Glutamatergic neuron (in vitro differentiated cells): Measurements from ENCODE around the gene GPR84. TPM values are rescaled to one million over a fixed set of nuclear protein-coding genes. Genes with fewer than 3 reads are reported as not detected.

ENCODE experiments used
- DNase-seq: peaks from one replicate; pipeline ENCODE4 v3.0.0; 2022
- H3K27ac Mint-ChIP-seq: one replicate; pipeline ENCODE4 v1.8.0; 2020; ENCODE audit warnings: mild to moderate bottlenecking, mixed read lengths, inconsistent platforms; ENCODE audit not compliant: unreplicated experiment
- H3K27me3 Mint-ChIP-seq: one replicate; pipeline ENCODE4 v1.8.0; 2020; ENCODE audit warnings: mild to moderate bottlenecking, moderate library complexity, mixed read lengths, inconsistent platforms; ENCODE audit not compliant: unreplicated experiment
- H3K36me3 Mint-ChIP-seq: one replicate; pipeline ENCODE4 v1.8.0; 2020; ENCODE audit warnings: mild to moderate bottlenecking, mixed read lengths, inconsistent platforms; ENCODE audit not compliant: unreplicated experiment
- H3K4me1 Mint-ChIP-seq: one replicate; pipeline ENCODE4 v1.8.0; 2020; ENCODE audit warnings: mild to moderate bottlenecking, low read depth, mixed read lengths, inconsistent platforms; ENCODE audit not compliant: unreplicated experiment
- H3K4me3 Mint-ChIP-seq: one replicate; pipeline ENCODE4 v1.8.0; 2020; ENCODE audit warnings: mild to moderate bottlenecking, mixed read lengths, inconsistent platforms; ENCODE audit not compliant: unreplicated experiment
- H3K9me3 Mint-ChIP-seq: one replicate; pipeline ENCODE4 v1.8.0; 2020; ENCODE audit warnings: mild to moderate bottlenecking, moderate library complexity, mixed read lengths, inconsistent platforms; ENCODE audit not compliant: unreplicated experiment
- CTCF ChIP-seq: fragments of 200-600 bp; sonication (generic); IDR thresholded peaks from one replicate; pipeline ENCODE4 v1.5.0; 2021; ENCODE audit not compliant: partially characterized antibody, unreplicated experiment
- total RNA-seq: library from RNA; stranded (reverse); fragmentation: NEBNext Ultra II Directional; extraction: Animal tissue kit (Norgen Biotek cat#: 25700); gene quantifications from one replicate; pipeline ENCODE4 v1.2.1, GENCODE V29; 2021; ENCODE audit not compliant: unreplicated experiment

Gene GPR84
- total RNA-seq, 1 donor from 2014 or later: not detected

GRCh38 chr12:54411391-54412241, 47.3 kb upstream of the GPR84 start:
- H3K36me3 Mint-ChIP-seq: peaks cover 5% of the 10 kb centered on the region
- no peaks in the 10 kb centered on the region for H3K27me3 Mint-ChIP-seq
- no peak overlapping the region for H3K4me3 Mint-ChIP-seq
- H3K27ac Mint-ChIP-seq: no peak overlapping the region
- H3K4me1 Mint-ChIP-seq: no peaks in the 10 kb centered on the region
- peaks cover 2% of the 10 kb centered on the region for H3K9me3 Mint-ChIP-seq
- no peak for DNase-seq
- no peak for TF ChIP-seq CTCF

- no peak for TF ChIP-seq CTCF
- Mint-ChIP-seq H3K9me3 (peaks cover 7% of the 10 kb centered on the region), H3K36me3 (peaks cover 5% of the 10 kb centered on the region), H3K27me3 (peaks cover 1% of the 10 kb centered on the region), H3K27ac (no peak overlapping the region), H3K4me1 (no peaks in the 10 kb centered on the region), H3K4me3 (no peak overlapping the region)
- no peak for DNase-seq
Observed at GRCh38 chr12:54409267-54409666, 45.0 kb upstream of the GPR84 start.

- no peak overlapping the region for H3K4me3 Mint-ChIP-seq
- H3K27ac Mint-ChIP-seq: no peak overlapping the region
- peaks cover 5% of the 10 kb centered on the region for H3K9me3 Mint-ChIP-seq
- no peak for DNase-seq
- peaks cover 1% of the 10 kb centered on the region for H3K27me3 Mint-ChIP-seq
- TF ChIP-seq CTCF: no peak
- H3K36me3 Mint-ChIP-seq: no peaks in the 10 kb centered on the region
- H3K4me1 Mint-ChIP-seq: no peaks in the 10 kb centered on the region
Observed at GRCh38 chr12:54407183-54407905, 43.1 kb upstream of the GPR84 start.

- no peak overlapping the region for H3K27ac Mint-ChIP-seq
- no peak for DNase-seq
- H3K36me3 Mint-ChIP-seq: no peaks in the 10 kb centered on the region
- peaks cover 11% of the 10 kb centered on the region for H3K27me3 Mint-ChIP-seq
- TF ChIP-seq CTCF: no peak
- no peaks in the 10 kb centered on the region for H3K4me1 Mint-ChIP-seq
- H3K4me3 Mint-ChIP-seq: no peak overlapping the region
- peaks cover 5% of the 10 kb centered on the region for H3K9me3 Mint-ChIP-seq
Observed at GRCh38 chr12:54405573-54405972, 41.3 kb upstream of the GPR84 start.

GRCh38 chr12:54405106-54405505, 40.8 kb upstream of the GPR84 start:
- no peaks in the 10 kb centered on the region for H3K36me3 Mint-ChIP-seq

More at GRCh38 chr12:54405106-54405505, 40.8 kb upstream of the GPR84 start:
- Mint-ChIP-seq H3K4me1 (no peaks in the 10 kb centered on the region), H3K4me3 (no peak overlapping the region), H3K27ac (no peak overlapping the region), H3K27me3 (peaks cover 13% of the 10 kb centered on the region), H3K9me3 (peaks cover 5% of the 10 kb centered on the region)
- no peak for DNase-seq
- no peak for TF ChIP-seq CTCF
